GM23248 (cell line): ENCODE data around the gene PGC.

Experiments
- EZH2 ChIP-seq: fragments of 200-600 bp; sonication (generic); IDR thresholded peaks from 2 replicates; pipeline ENCODE4 v1.6.1; 2018; ENCODE audit warnings: antibody characterized with exemption, mild to moderate bottlenecking; ENCODE audit not compliant: insufficient read depth, poor library complexity, severe bottlenecking
- EZH2phosphoT487 ChIP-seq: fragments of 200-600 bp; sonication (generic); IDR thresholded peaks from 2 replicates; pipeline ENCODE4 v1.6.1; 2018; ENCODE audit warnings: antibody characterized with exemption, moderate library complexity, mild to moderate bottlenecking, low read depth; ENCODE audit not compliant: insufficient read depth

DNA sequence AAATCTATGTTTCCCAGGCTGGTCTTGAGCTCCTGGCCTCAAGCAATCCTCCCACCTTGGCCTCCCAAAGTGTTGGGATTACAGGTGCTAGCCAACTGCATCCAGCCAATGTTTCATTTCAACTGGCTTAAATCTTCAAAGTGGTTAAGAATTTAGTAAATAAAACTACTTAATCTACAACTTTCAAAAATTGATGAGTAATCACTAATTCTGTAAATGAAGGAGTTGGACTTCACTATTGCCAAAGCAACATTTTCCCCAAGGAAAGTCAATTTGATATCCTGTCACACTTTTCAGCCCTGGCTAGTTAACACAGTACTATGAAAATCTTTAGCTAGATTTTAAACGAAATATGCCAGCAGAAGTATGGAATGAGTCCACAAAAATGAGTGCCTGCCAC is 44.1 kb upstream of the PGC start:
- no peak for TF ChIP-seq EZH2
- no peak for TF ChIP-seq EZH2phosphoT487
